Duodenal mucosa (tissue), 2 donors: ENCODE results near the gene AURKAIP1.
A peak's percentile ranks its signal among the peaks of the same experiment; 100 is the strongest.
"Not testable (repeated sequence)": the region's sequence is repeated elsewhere in the genome, so short reads cannot be mapped to it uniquely, and the experiment has no call there.

Source experiments
- H3K27ac ChIP-seq: one replicate; pipeline ENCODE4 v1.7.0; 2013; ENCODE audit warnings: low read depth, low read length
- H3K27me3 ChIP-seq, 2 donors: one replicate each; pipeline ENCODE4 v1.7.0; 2013; ENCODE audit warnings: low read length in 2 of 2, control low read depth in 1 of 2; ENCODE audit not compliant: insufficient read depth in 2 of 2, control insufficient read depth in 1 of 2
- H3K36me3 ChIP-seq, 2 donors: one replicate each; pipeline ENCODE4 v1.7.0; 2013; ENCODE audit warnings: low read length in 2 of 2, control low read depth in 1 of 2; ENCODE audit not compliant: insufficient read depth in 2 of 2, control insufficient read depth in 1 of 2
- H3K4me1 ChIP-seq, 2 donors: one replicate each; pipeline ENCODE4 v1.7.0; 2013; ENCODE audit warnings: low read length in 2 of 2, control low read depth in 1 of 2; ENCODE audit not compliant: insufficient read depth in 2 of 2, control insufficient read depth in 1 of 2
- H3K4me3 ChIP-seq, 2 donors: one replicate each; pipeline ENCODE4 v1.7.0; 2013; ENCODE audit warnings: low read length in 2 of 2, low read depth in 1 of 2
- H3K9ac ChIP-seq, 2 donors: one replicate each; pipeline ENCODE4 v1.7.0; 2013; ENCODE audit warnings: low read length in 2 of 2, low read depth in 1 of 2
- H3K9me3 ChIP-seq, 2 donors: one replicate each; pipeline ENCODE4 v1.7.0; 2013; ENCODE audit warnings: low read length in 2 of 2, control low read depth in 1 of 2; ENCODE audit not compliant: control insufficient read depth in 1 of 2

The AURKAIP1 gene

DNA sequence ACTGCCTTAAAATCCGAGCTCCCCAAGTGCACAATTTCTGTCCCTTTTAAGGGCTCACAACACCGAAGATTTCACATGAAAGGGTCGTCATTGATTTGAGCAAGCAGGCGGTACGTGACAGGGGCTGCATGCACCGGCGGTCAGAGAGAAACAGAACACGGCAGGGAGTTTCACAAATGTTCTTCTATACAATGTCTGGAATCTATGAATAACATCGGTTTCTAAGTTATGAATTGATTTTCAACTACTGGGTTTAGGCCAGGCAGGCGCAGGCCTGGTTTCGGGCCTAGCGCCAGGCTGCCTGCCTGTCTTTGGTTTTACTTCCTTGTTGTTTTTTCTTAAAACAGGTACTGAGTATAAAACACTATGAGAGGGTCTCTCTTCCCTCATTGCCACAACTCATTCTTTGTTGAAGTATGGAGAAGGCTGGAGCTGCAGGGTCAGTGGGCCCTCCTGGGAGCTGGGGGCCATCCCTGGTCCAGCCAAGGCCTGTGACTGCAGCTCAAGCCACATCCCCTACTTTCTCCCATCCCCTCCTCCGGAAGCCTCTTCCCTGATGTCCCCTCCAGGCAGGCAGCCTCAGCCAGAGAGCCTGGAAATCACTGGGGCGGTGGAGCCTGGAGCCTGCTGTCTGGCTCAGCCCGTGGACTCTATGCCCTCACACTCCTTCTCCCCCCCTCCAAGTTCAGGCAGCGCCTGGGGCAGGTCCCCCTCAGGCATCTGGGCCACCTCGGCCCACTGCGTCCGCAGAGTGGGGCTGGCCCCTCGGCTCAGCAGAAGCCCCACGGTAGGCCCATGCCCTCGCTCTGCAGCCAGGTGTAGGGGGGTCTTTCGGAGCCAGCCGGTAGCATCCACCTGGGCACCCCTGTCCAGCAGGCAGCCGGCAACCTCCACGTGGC is 43.7 kb upstream of the AURKAIP1 start:
- Histone ChIP-seq H3K27ac (no peak overlapping the region), H3K4me3 (no peak overlapping the region), H3K36me3 (no peaks in the 10 kb centered on the region), H3K27me3 (peaks cover 0 to 2% of the 10 kb centered on the region in 2 donors), H3K9ac (no peak overlapping the region), H3K4me1 (no peaks in the 10 kb centered on the region), H3K9me3 (no peaks in the 10 kb centered on the region)

DNA sequence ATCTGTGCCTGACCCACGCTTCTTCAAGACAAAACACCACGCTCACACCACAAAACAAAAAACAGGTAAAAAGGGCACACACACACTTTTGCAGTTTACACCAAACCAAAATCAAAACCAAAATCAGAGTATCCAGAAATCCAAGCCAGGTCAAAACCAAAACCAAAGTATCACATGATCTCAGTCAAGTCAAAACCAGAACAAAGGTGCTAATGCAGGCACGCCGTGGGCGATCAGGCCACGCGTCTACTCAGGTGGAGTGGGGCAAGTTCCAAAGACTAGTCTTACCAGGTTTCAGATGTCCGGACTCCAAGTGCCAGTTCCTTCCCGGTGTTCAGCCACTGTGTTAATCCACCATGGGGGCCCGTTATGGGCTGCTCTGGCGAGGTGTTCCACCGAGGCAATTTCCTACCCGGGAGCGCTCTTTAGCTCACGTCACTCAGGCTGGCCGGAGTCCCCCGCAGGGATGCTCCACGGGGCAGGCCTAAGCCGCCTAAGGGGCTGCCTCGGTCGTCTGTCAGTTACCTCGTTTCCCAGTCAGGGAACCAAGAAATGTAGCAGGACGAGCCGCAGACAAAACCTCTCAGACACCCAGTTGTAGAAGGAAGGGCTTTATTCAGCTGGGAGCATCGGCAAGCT is 42.9 kb upstream of the AURKAIP1 start:
- not testable (repeated sequence) for H3K9ac ChIP-seq, H3K4me1 ChIP-seq, H3K27me3 ChIP-seq, H3K4me3 ChIP-seq, H3K36me3 ChIP-seq, H3K9me3 ChIP-seq, H3K27ac ChIP-seq

DNA sequence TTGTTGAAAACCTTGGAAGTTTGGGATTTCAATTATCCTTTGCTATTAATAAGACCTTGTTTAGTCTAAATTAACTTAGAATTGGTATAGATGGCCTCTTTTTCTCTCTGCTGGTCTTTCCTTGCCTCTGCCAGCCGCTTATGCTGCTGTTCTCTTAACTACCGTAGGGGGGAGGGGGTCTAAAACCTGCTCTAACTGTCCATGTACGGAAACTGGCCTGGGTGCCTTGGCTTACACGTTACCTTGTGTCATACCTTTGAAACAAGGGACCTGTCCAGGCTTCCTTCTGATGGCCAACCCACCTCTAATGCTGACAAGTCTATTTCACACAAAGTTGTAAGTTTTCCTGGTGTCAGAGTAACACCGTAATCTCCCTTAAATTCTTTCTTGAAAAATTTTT is 42.4 kb upstream of the AURKAIP1 start:
- H3K27me3 ChIP-seq, H3K4me3 ChIP-seq, H3K9me3 ChIP-seq, H3K9ac ChIP-seq, H3K27ac ChIP-seq, H3K4me1 ChIP-seq, H3K36me3 ChIP-seq: not testable (repeated sequence)

DNA sequence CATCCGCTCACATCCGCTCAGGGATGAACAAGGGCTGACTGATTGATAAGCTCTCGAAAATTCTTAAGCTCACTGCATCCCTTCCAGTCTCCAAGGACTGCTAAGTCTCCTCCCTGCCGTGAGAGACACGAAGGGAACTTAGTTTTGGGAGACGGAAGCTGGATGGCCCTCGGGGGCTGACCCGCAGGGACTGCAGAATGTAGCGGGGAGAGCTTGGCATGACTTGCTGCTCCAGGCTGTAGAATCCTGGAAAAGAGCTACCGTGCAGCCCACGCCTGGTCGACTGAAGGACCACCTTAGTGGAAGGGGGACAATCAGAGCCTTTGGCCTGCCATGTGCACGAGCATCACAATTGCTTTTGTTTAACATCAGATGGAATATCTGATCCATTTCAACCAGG is 40.7 kb upstream of the AURKAIP1 start:
- Histone ChIP-seq H3K4me3 (no peak overlapping the region), H3K27me3 (no peaks in the 10 kb centered on the region), H3K27ac (no peak overlapping the region), H3K4me1 (no peaks in the 10 kb centered on the region), H3K9ac (no peak overlapping the region), H3K36me3 (no peaks in the 10 kb centered on the region), H3K9me3 (no peaks in the 10 kb centered on the region)

DNA sequence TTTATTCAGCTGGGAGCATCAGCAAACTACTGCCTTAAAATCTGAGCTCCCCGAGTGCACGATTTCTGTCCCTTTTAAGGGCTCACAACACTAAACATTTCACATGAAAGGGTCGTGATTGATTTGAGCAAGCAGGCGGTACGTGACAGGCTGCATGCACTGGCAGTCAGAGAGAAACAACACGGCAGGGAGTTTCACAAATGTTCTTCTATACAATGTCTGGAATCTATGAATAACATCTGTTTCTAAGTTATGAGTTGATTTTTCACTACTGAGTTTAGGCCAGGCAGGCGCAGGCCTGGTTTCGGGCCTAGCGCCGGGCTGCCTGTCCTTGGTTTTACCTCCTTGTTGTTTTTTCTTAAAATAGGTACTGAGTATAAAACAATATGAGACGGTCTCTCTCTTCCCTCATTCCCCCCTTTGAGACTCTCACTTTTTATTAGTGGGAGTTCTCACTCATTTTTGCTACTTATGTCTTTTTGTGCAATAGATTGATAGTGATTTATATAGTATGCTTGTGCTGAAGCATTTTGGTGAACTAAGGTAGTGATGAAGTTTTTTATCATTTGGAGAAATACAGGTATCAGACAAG is 37.4 kb upstream of the AURKAIP1 start:
- not testable (repeated sequence) for H3K4me1 ChIP-seq, H3K27me3 ChIP-seq, H3K9ac ChIP-seq, H3K36me3 ChIP-seq, H3K9me3 ChIP-seq, H3K4me3 ChIP-seq, H3K27ac ChIP-seq

DNA sequence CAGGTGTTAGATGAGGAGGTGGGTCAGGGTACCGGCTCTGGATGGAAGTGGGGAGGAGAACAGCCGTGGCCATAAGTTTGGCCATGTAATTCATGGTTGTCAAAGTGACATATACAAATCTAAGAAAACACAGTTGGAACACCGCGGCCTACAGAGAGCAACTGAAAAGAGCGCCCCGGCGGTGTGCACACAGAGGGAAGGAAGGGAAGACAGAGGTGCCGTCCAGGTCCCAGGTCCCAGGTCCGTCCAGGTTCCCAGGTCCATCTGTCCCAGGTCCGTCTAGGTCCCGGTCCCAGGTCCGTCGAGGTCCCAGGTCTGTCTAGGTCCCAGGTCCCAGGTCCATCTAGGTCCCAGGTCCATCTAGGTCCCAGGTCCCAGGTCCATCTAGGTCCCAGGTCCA is 36.6 kb upstream of the AURKAIP1 start:
- peaks cover 4 to 8% of the 10 kb centered on the region in 2 donors for H3K4me1 ChIP-seq
- no peak overlapping the region for H3K4me3 ChIP-seq
- no peak overlapping the region for H3K9ac ChIP-seq
- H3K27me3 ChIP-seq: no peaks in the 10 kb centered on the region
- no peaks in the 10 kb centered on the region for H3K36me3 ChIP-seq
- no peaks in the 10 kb centered on the region for H3K9me3 ChIP-seq
- H3K27ac ChIP-seq: no peak overlapping the region

DNA sequence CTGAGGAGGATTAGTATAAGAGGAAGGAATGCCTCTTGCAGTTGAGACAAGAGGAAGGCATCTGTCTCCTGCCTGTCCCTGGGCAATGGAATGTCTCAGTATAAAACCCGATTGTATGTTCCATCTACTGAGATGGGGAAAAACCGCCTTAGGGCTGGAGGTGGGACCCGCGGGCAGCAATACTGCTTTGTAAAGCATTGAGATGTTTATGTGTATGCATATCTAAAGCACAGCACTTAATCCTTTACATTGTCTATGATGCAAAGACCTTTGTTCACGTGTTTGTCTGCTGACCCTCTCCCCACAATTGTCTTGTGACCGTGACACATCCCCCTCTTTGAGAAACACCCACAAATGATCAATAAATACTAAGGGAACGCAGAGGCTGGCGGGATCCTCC is 35.2 kb upstream of the AURKAIP1 start:
- not testable (repeated sequence) for H3K9ac ChIP-seq, H3K4me3 ChIP-seq, H3K9me3 ChIP-seq, H3K27ac ChIP-seq, H3K27me3 ChIP-seq, H3K36me3 ChIP-seq
- peaks cover 13 to 20% of the 10 kb centered on the region in 2 donors for H3K4me1 ChIP-seq

DNA sequence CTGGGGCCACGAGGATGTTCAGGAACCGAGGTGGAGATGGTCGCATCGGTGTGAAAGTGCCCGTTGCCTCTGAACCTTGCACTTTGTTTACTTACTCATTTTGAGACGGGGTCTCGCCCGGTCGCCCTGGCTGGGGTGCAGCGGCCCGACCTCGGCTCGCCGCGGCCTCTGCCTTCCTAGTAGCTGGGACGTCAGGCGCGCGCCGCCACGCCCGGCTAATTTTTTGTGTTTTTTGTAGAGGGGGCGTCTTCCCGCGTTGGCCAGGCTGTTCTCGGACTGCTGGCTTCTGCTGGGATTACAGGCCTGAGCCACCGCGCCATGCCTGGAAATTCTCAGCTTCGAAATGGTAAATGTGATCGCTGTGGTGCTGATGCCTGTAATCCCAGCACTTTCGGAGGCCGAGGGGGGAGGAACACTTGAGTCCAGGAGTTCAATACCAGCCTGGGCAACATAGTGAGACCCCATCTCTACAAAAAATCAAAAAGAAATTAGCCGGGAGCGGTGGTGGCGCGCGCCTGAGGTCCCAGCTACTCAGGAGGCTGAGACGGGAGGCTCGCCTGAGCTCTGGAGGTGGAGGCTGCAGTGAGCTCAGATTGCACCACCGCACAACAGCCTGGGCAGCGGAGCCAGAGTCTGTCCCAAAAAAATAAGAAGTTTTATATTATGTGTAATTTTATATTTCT is 32.8 kb upstream of the AURKAIP1 start:
- Histone ChIP-seq H3K9ac (peak overlapping the region; percentile 76 to 79), H3K9me3 (no peaks in the 10 kb centered on the region), H3K27me3 (no peaks in the 10 kb centered on the region), H3K27ac (peak overlapping the region; percentile 50), H3K36me3 (peaks cover 6 to 22% of the 10 kb centered on the region in 2 donors), H3K4me1 (peaks cover 13 to 20% of the 10 kb centered on the region in 2 donors), H3K4me3 (peak overlapping the region; percentile 78 to 91)

DNA sequence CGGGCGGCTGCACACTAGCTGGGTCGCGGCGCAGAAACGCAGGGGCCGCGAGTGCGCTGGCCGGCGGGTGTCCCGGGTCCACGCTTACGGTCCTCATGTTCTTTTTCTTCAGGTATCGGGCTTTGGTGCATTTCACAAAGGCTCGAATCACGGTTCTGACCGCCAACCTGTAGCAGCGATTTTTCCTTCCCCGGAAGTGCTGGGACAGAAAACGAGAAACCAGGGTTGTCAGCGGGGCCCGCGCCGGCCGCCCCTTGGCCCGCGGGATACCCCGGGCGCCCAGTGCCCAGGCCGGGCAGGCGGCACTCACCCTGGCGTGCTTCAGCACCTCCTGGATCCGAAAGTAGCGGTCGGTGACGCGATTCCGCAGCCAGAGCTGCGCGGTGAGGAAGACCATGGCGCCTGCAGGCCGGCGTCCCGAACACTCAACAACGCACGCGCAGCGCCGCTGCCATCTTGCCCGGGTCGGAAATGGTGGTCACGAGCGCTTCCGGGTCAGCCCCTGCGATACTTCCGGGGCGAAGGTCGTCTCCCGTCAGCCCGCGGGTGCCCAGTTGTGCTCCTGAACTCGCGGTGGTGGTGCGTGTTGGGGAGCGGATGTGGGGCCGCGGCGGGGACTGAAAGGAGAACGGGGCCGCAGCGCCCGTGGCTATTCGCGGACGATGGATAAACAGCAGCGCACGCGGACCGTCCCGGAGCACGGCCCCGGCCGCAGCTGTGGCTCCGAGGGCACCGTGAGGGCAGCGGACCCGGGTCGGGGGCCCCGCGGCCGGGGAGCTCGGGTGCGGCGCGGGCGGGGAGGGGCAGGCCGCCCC is 32.0 kb upstream of the AURKAIP1 start, which contains the start of gene MRPL20:
MRPL20 (minus strand) TSS at position 473 of the 815 bp plus-strand sequence; CDS start at position 397, 76 bp downstream.
- Histone ChIP-seq H3K27me3 (no peaks in the 10 kb centered on the region), H3K27ac (peak within 1 kb of the TSS; percentile 50), H3K36me3 (peaks cover 11 to 29% of the 10 kb centered on the region in 2 donors), H3K9me3 (no peaks in the 10 kb centered on the region), H3K4me1 (peaks cover 13 to 20% of the 10 kb centered on the region in 2 donors), H3K9ac (peak within 1 kb of the TSS; percentile 76 to 79), H3K4me3 (peak within 1 kb of the TSS; percentile 78 to 91)
